GM23248 (cell line): ENCODE results near the gene FRAT1.

Experiments used
- EZH2 ChIP-seq: fragments of 200-600 bp; sonication (generic); IDR thresholded peaks from 2 replicates; pipeline ENCODE4 v1.6.1; 2018; ENCODE audit warnings: antibody characterized with exemption, mild to moderate bottlenecking; ENCODE audit not compliant: insufficient read depth, poor library complexity, severe bottlenecking
- EZH2phosphoT487 ChIP-seq: fragments of 200-600 bp; sonication (generic); IDR thresholded peaks from 2 replicates; pipeline ENCODE4 v1.6.1; 2018; ENCODE audit warnings: antibody characterized with exemption, moderate library complexity, mild to moderate bottlenecking, low read depth; ENCODE audit not compliant: insufficient read depth

- no peak for TF ChIP-seq EZH2
- TF ChIP-seq EZH2phosphoT487, result no peak
Observed at GRCh38 chr10:97274828-97275227, 44.2 kb upstream of the FRAT1 start.
